KMS-11 (cell line): ENCODE data around the gene CPED1.

Source experiments
- H2AFZ ChIP-seq: fragments of 200-600 bp; sonication (generic); 2 replicates; pipeline ENCODE4 v1.6.1; 2016; ENCODE audit warnings: antibody characterized with exemption, mixed run types, low read depth
- H3K27ac ChIP-seq: fragments of 200-600 bp; sonication (generic); 2 replicates; pipeline ENCODE4 v1.6.1; 2016; ENCODE audit warnings: mild to moderate bottlenecking, mixed run types
- H3K27me3 ChIP-seq: fragments of 200-600 bp; sonication (generic); 2 replicates; pipeline ENCODE4 v1.6.1; 2017; ENCODE audit warnings: mild to moderate bottlenecking, low read depth, mixed run types, moderate library complexity; ENCODE audit not compliant: insufficient read depth
- H3K36me3 ChIP-seq: fragments of 200-600 bp; sonication (generic); 2 replicates; pipeline ENCODE4 v1.6.1; 2017; ENCODE audit warnings: mild to moderate bottlenecking, mixed run types; ENCODE audit not compliant: insufficient read depth
- H3K4me1 ChIP-seq: fragments of 200-600 bp; sonication (generic); 2 replicates; pipeline ENCODE4 v1.6.1; 2016; ENCODE audit warnings: mild to moderate bottlenecking, low read depth, mixed run types; ENCODE audit not compliant: poor library complexity, severe bottlenecking
- H3K4me2 ChIP-seq: fragments of 200-600 bp; sonication (generic); 2 replicates; pipeline ENCODE4 v1.7.0; 2016; ENCODE audit warnings: mild to moderate bottlenecking, mixed run types
- H3K4me3 ChIP-seq: fragments of 200-600 bp; sonication (generic); IDR thresholded peaks from 2 replicates; pipeline ENCODE4 v1.6.1; 2017; ENCODE audit warnings: low read depth, low read length, mixed read lengths; ENCODE audit not compliant: insufficient read depth
- H3K79me2 ChIP-seq: fragments of 200-600 bp; sonication (generic); 2 replicates; pipeline ENCODE4 v1.6.1; 2016; ENCODE audit warnings: low read depth, mixed run types; ENCODE audit not compliant: insufficient read depth
- H3K9ac ChIP-seq: fragments of 200-600 bp; sonication (generic); 2 replicates; pipeline ENCODE4 v1.6.1; 2016; ENCODE audit warnings: mild to moderate bottlenecking, mixed run types
- H4K20me1 ChIP-seq: fragments of 200-600 bp; sonication (generic); 2 replicates; pipeline ENCODE4 v1.6.1; 2016; ENCODE audit warnings: mild to moderate bottlenecking, mixed run types; ENCODE audit not compliant: insufficient read depth
- CTCF ChIP-seq: fragments of 200-600 bp; sonication (generic); conservative IDR thresholded peaks from 2 replicates; pipeline ENCODE4 v1.6.1; 2017; ENCODE audit warnings: low read depth, mild to moderate bottlenecking, antibody characterized with exemption, low read length, moderate library complexity, mixed read lengths

The CPED1 gene

GRCh38 chr7:121267612-121268011, 279.1 kb downstream of the CPED1 start:
- Histone ChIP-seq H3K79me2 (no peaks in the 10 kb centered on the region), H3K36me3 (no peaks in the 10 kb centered on the region)

GRCh38 chr7:121269798-121270197, 281.3 kb downstream of the CPED1 start:
- H3K4me2 ChIP-seq, result no peak overlapping the region
- H3K27me3 ChIP-seq, result no peaks in the 10 kb centered on the region
- H3K36me3 ChIP-seq, result no peaks in the 10 kb centered on the region
- H3K27ac ChIP-seq, result no peak overlapping the region
- H3K4me1 ChIP-seq, result peaks cover 36% of the 10 kb centered on the region
- H4K20me1 ChIP-seq, result no peaks in the 10 kb centered on the region
- no peak for TF ChIP-seq CTCF
- H3K4me3 ChIP-seq, result no peak overlapping the region
- H3K9ac ChIP-seq, result no peak overlapping the region
- H2AFZ ChIP-seq, result no peak overlapping the region
- no peaks in the 10 kb centered on the region for H3K79me2 ChIP-seq

More at GRCh38 chr7:121267612-121268011, 279.1 kb downstream of the CPED1 start:
- H2AFZ ChIP-seq, result no peak overlapping the region
- H4K20me1 ChIP-seq, result no peaks in the 10 kb centered on the region
- H3K4me2 ChIP-seq, result no peak overlapping the region
- H3K9ac ChIP-seq, result no peak overlapping the region
- H3K4me3 ChIP-seq, result no peak overlapping the region
- TF ChIP-seq CTCF, result no peak
- H3K4me1 ChIP-seq, result peaks cover 14% of the 10 kb centered on the region
- H3K27ac ChIP-seq, result no peak overlapping the region
- no peaks in the 10 kb centered on the region for H3K27me3 ChIP-seq

GRCh38 chr7:121271098-121271497, 282.6 kb downstream of the CPED1 start:
- Histone ChIP-seq H3K4me2 (no peak overlapping the region), H3K27ac (no peak overlapping the region), H3K4me1 (peaks cover 49% of the 10 kb centered on the region), H3K27me3 (no peaks in the 10 kb centered on the region), H3K79me2 (no peaks in the 10 kb centered on the region), H2AFZ (no peak overlapping the region), H3K9ac (no peak overlapping the region), H3K4me3 (no peak overlapping the region), H4K20me1 (no peaks in the 10 kb centered on the region), H3K36me3 (no peaks in the 10 kb centered on the region)
- no peak for TF ChIP-seq CTCF

GRCh38 chr7:121271916-121272315, 283.4 kb downstream of the CPED1 start:
- no peaks in the 10 kb centered on the region for H3K79me2 ChIP-seq
- no peak overlapping the region for H3K9ac ChIP-seq
- no peak overlapping the region for H3K27ac ChIP-seq
- H4K20me1 ChIP-seq, result no peaks in the 10 kb centered on the region
- H3K36me3 ChIP-seq, result no peaks in the 10 kb centered on the region
- no peak overlapping the region for H2AFZ ChIP-seq
- H3K4me1 ChIP-seq, result peaks cover 57% of the 10 kb centered on the region
- TF ChIP-seq CTCF, result no peak
- 0 out of 2 replicates have a peak overlapping the region, but pooled peaks have one; percentile 4 for H3K4me2 ChIP-seq
- H3K27me3 ChIP-seq, result no peaks in the 10 kb centered on the region
- H3K4me3 ChIP-seq, result no peak overlapping the region
